Kidney epithelial cell (primary cell): ENCODE data around the gene LMOD1. TPM values are rescaled to one million over a fixed set of nuclear protein-coding genes. Genes with fewer than 3 reads are reported as not detected.

ENCODE experiments used
- DNase-seq: peaks from one replicate; pipeline ENCODE4 v3.0.0-alpha.2; 2010; ENCODE audit warnings: low read depth
- H3K27me3 ChIP-seq: 2 replicates; pipeline ENCODE4 v1.6.0; 2011; ENCODE audit warnings: low read length; ENCODE audit not compliant: control insufficient read depth, insufficient read depth
- H3K36me3 ChIP-seq: 2 replicates; pipeline ENCODE4 v1.5.1; 2011; ENCODE audit warnings: low read length; ENCODE audit not compliant: control insufficient read depth, insufficient read depth
- H3K4me3 ChIP-seq: 2 replicates; pipeline ENCODE4 v1.5.1; 2011; ENCODE audit warnings: low read depth, mild to moderate bottlenecking, control low read depth, low read length
- CTCF ChIP-seq: IDR thresholded peaks from 2 replicates; pipeline ENCODE4 v1.5.1; 2011; ENCODE audit warnings: mild to moderate bottlenecking, moderate library complexity, low read length, control low read depth, inconsistent platforms; ENCODE audit not compliant: insufficient read depth, poor library complexity, severe bottlenecking
- total RNA-seq: library from RNA; depleted of rRNA; stranded (reverse); fragments of >200 nt; gene quantifications from 2 replicates; pipeline ENCODE4 v1.2.3, GENCODE V29; 2015

LMOD1 gene
- total RNA-seq, 1 donor from 2014 or later: under 0.01 TPM

- TF ChIP-seq CTCF: no peak
- Histone ChIP-seq H3K4me3 (no peak overlapping the region), H3K27me3 (no peaks in the 10 kb centered on the region), H3K36me3 (no peaks in the 10 kb centered on the region)
- DNase-seq: no peak
These were observed 7.2 kb downstream of the LMOD1 start for GRCh38 chr1:201939148-201939547.

GRCh38 chr1:201938440-201939035 is 7.8 kb downstream of the LMOD1 start:
- H3K27me3 ChIP-seq: no peaks in the 10 kb centered on the region
- no peak for DNase-seq
- H3K4me3 ChIP-seq: no peak overlapping the region
- no peaks in the 10 kb centered on the region for H3K36me3 ChIP-seq
- no peak for TF ChIP-seq CTCF

GRCh38 chr1:201937624-201938213 is 8.6 kb downstream of the LMOD1 start:
- H3K36me3 ChIP-seq: no peaks in the 10 kb centered on the region
- TF ChIP-seq CTCF: no peak
- no peak for DNase-seq
- no peak overlapping the region for H3K4me3 ChIP-seq
- H3K27me3 ChIP-seq: no peaks in the 10 kb centered on the region

GRCh38 chr1:201933840-201934430 is 12.4 kb downstream of the LMOD1 start:
- H3K36me3 ChIP-seq: no peaks in the 10 kb centered on the region
- no peak for DNase-seq
- H3K27me3 ChIP-seq: no peaks in the 10 kb centered on the region
- H3K4me3 ChIP-seq: no peak overlapping the region
- TF ChIP-seq CTCF: no peak

- H3K36me3 ChIP-seq: no peaks in the 10 kb centered on the region
- no peak for DNase-seq
These were observed 15.5 kb downstream of the LMOD1 start for GRCh38 chr1:201930803-201931202.

More at GRCh38 chr1:201930803-201931202, 15.5 kb downstream of the LMOD1 start:
- no peaks in the 10 kb centered on the region for H3K27me3 ChIP-seq
- no peak for TF ChIP-seq CTCF
- no peak overlapping the region for H3K4me3 ChIP-seq
